OCI-LY1 (cell line): ENCODE data around the gene GABRB3.

Source experiments
- CTCF ChIP-seq: fragments of 200-600 bp; sonication (generic), shearing (Covaris generic); IDR thresholded peaks from 2 replicates; pipeline ENCODE4 v1.5.1; 2017; ENCODE audit warnings: mild to moderate bottlenecking, antibody characterized with exemption, low read length, moderate library complexity, mixed read lengths
- EZH2 ChIP-seq: fragments of 200-600 bp; sonication (generic), shearing (Covaris generic); IDR thresholded peaks from 2 replicates; pipeline ENCODE4 v1.8.0; 2017; ENCODE audit warnings: borderline replicate concordance, mixed run types, mild to moderate bottlenecking, antibody characterized with exemption, low read length, moderate library complexity, mixed read lengths

DNA sequence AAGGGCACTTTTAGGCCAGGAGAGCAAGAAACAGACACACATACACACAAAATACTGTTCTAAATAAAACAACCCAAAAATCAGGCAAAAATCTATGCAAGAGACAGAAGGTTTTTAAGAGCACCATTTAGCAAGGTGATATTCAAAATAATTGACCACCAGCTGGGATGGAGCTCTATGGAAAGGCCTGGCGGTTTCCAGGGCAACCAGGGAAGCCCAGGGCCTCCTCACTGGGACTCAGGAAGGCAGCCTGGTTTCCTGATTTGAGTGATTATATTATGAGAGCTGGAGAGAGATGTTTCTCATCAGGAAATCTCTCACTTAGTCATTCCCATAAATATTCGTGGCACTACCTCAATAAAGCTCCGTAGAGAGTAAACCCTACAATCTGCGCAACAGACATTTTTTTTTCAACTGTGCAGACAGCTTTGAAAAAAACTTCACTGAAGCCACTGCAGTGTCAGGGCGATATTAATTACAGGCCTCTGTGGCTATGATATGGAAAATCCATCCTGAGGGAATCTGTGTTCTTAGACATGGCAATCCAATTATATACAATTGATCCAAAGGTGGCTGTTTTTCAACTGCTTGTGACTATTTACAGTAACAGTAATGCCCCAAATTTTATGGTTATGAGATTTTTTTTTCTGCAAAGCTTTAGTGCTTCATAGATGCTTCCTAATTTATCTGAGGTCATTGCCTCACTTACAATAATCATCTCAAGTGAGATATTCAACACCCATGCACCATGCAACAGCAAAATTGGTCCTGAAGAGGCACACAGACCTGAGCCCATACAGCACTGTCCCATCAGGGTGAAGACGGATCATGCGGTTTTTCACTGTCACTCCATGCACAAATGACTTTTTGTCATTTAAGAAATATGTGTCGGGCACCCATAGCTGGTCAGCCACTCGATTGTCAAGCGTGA lies 152.1 kb downstream of the GABRB3 start:
- no peak for TF ChIP-seq CTCF
- TF ChIP-seq EZH2: no peak
